GM19099 (cell line): ENCODE measurements around the gene SMARCA2.

Experiments used
- POLR2A ChIP-seq: IDR thresholded peaks from 3 replicates; pipeline ENCODE4 v1.6.1; 2011; ENCODE audit warnings: low read depth; ENCODE audit not compliant: insufficient read length; ENCODE audit errors: extremely low read depth

The SMARCA2 gene

DNA sequence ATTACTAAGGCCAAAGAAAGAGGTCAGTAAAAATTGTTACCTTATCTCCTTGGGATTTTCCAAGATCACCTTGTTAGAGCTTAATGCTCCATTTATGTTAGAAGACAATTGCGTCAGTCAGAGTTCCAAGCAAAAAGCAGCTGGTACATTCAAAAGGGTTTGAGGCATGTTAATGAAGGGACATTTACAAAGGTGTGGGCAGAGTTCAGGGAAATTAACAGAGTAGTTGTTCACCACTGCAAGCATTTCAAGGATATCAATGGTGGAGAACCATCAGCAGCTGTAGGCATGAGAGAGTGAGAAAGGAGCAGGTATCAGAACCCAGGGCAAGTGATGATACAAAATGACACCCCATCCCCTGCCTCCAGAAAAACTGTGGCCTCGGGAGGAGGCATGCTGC, 17.0 kb upstream of the SMARCA2 start:
- TF ChIP-seq POLR2A: no peak

DNA sequence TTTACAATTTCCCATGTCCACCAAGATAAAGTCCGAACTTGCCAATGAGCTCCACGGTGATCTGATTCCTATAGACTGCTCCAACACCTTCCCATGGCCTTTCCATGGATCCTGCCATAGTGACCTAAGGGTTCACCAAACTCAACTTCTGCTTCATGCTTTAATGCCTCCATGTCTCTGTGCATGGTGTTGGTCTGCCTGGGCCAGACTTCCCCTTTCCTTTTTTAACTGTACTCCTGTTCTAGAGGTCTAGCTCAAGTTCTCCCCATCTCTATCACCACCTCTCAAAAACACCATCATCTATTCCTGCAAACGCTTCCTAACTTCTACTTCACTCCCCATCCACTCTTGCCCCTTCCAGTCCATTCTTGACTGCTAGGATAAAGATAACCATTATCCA, 14.8 kb upstream of the SMARCA2 start:
- TF ChIP-seq POLR2A: no peak

GRCh38 chr9:2008372-2008771, 6.8 kb upstream of the SMARCA2 start:
- no peak for TF ChIP-seq POLR2A

DNA sequence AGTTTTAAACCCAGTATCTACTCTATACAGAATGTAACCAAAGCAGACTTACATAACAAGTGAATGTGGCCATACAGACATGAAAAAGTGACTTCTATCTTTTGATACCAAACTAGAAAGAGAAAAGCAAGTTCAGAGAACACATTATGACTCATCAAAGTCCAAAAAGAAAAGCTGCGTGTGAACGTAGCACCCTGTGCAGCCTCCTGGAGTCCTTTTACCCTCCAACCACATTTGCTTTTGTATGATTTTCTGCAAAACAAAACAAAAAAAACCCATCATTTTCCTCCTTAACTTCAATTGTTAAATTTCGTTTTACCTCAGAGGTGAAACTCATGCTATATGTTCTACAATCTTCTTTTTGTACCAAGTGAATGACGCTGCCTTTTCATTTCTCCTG, 2.8 kb upstream of the SMARCA2 start:
- TF ChIP-seq POLR2A: no peak

DNA sequence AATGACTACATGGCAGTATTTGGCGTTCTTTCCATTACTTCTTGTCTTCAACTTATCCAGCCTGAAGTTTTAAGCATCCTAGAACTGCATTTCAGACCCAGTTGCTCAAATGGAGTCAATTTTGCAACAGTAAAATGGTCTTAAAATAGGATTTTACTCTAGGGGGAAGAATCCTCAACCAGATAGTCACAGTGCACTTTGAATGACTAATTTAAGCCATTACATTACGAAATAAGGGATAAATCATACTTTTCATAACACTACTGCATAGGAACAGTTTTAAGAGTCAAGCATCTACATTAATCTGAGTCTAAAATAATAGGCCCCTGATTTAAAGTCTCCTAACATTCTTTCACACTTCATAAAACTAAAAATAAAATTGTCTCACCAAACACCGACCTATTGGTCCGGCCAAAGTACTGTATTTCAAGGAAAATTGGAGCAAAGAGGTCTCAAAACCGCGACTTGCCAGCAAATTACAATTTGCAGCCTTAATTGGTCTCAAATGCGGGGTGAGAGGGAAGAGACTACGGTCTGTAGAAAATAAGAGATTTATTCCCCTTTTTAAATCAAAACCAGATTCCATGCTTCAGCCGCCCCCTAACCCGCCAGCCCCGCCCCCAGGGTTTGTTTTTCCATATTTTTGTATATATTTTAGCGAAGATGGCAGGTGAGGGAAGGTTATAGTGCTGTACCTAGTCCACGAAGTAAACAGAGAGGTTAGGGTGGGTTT, 1.2 kb upstream of the SMARCA2 start:
- no peak for TF ChIP-seq POLR2A

DNA sequence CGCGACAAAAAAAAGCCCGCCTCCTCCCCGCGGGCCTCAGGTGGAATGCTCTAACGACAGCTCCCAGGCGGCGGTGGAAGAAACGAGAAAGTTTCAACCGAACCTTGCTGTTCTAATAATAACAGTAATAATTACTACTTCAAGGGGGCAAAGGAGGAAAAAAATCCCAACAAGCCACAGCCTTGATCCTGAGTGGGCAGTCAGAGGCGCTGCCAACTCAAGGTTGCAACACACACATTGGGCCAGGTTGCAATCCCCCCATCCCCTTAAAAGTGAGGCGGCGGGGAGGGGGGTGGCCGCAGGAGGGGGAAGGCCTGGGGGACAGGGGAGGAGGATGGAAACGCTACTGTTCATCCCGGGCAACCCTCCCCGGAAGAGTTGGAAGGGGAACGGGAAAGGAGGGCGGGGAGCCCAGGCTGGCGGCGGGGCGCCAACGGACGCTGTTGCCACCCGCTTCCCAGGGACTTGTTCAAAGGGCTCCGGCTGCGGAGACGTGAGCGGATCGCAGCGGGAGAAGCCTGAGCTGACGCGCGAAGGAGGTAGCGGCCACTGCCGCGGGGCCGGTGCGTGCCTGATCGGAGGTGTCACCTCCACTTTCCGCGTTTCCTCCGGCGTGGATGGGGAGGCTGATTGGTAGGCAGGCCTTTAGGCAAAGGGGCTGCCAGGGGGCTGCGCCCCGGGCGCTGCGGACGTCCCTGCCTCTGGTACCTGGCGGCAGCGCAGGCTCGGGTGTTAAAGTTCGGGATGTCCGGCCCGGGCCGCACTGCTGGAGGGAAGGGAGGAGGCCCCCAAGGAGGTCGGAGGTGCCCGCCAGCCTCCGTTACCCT, 647 bp downstream of the SMARCA2 start:
- no peak for TF ChIP-seq POLR2A

- TF ChIP-seq POLR2A: no peak
These were observed 1.5 kb downstream of the SMARCA2 start for GRCh38 chr9:2016408-2017330.

- no peak for TF ChIP-seq POLR2A
These were observed 2.4 kb downstream of the SMARCA2 start for GRCh38 chr9:2017331-2018161.

DNA sequence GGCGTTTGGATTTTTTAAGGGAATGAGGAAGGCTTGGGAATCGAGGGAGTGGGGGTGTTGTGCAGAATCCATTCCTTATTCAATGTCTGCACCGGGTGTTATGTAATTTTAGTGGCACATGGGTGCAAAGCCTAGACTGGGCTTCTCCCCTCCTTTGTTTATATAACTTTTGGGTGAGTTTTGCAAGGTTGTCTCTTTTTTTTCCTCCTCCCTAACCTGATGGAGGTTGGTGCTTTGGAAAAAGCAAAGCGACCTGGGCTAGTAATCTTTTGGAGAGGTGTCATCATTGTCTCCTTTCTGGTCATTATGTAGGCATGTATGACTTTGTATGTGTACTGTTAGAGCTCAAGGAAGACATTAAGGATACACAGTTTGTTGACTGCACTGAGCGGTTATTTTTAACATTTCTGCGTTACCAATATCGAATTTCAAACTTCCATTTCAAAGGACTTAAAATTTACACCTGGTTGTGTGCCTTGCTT, 3.1 kb downstream of the SMARCA2 start:
- TF ChIP-seq POLR2A: no peak

DNA sequence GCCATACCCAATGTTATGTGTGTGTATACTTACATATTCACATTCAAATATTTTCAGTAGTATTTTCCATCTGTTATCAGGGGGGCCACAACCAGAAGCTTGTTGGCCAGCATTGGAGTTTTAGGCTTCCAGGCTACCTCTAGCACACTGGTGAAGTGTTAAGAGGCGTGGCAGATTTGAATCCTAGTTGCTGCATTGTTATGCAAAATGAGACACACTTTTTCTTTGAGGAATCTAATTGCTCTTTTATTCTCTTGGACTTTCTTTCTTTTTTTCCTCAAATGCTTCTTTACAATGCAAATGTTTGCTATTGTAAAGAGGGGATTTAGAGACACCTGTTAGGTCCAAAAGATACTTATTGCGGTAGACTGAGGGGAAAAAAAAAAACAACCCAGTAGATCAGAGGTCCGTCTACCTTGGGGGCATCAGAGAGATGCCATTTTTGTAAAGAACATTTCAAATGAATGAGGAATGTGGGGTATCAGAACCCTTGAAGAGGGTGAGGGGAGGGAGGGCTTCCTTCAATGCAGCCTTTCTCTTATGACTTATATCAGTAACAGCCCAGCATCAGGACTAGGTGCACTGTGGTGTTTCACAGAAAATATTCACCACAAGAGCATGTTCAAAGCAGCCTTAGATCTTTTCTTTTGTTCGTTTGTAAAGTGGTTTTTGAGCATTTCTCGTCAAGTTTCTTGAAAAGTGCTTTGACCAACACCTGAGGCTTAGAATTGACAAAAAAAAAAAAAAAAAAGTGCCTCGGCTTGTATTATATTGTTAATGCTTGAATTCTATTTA, 3.8 kb downstream of the SMARCA2 start:
- no peak for TF ChIP-seq POLR2A

GRCh38 chr9:2019723-2020122, 4.6 kb downstream of the SMARCA2 start:
- TF ChIP-seq POLR2A: no peak

DNA sequence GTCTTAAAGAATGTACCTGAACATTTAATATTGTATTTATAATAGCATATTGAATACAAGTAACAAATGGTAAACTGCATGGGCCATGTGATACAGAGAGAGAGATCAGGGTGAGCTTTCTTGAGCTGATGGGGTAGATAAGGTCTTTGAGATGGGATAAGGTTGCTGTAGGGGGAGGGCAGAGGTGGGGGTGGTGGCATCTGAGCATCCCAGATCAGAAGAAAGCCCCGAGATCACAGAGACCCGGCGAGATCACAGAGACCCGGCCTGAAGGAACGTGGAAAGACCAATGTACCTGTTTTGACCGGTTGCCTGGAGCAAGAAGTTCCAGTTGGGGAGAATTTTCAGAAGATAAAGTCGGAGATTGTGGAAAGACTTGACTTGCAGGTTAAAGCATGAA, 6.6 kb downstream of the SMARCA2 start:
- no peak for TF ChIP-seq POLR2A

GRCh38 chr9:2022560-2022959, 7.4 kb downstream of the SMARCA2 start:
- no peak for TF ChIP-seq POLR2A

- TF ChIP-seq POLR2A: no peak
These were observed 7.9 kb downstream of the SMARCA2 start for GRCh38 chr9:2023042-2023441.

DNA sequence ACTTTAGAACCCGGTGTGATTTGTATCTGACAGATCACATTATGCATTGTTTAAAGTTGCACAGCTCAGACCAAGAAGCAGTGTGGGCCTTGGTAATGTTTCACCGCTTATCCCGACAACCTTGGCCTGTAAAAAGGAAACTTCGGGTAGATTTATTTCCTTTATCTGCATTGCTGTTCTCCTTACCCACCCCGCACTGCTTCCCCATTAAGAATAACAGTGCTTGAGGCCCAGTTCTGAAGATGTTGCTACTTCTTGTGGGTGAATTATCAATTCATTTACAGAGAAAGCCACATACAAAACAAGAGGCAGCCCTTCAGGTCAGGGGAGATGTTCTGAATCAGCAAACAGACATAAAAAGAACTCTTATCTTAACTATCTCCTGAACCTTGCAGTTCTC, 8.4 kb downstream of the SMARCA2 start:
- TF ChIP-seq POLR2A: no peak
